SW480 (cell line): ENCODE results near the gene NEURL4.
A peak's percentile ranks its signal among the peaks of the same experiment; 100 is the strongest.

ENCODE experiments used
- DNase-seq: peaks from one replicate; pipeline ENCODE4 v3.0.0-alpha.2; 2016; ENCODE audit warnings: low spot score

NEURL4 gene

GRCh38 chr17:7304179-7304578 lies 25.0 kb downstream of the NEURL4 start:
- DNase-seq: no peak

DNA sequence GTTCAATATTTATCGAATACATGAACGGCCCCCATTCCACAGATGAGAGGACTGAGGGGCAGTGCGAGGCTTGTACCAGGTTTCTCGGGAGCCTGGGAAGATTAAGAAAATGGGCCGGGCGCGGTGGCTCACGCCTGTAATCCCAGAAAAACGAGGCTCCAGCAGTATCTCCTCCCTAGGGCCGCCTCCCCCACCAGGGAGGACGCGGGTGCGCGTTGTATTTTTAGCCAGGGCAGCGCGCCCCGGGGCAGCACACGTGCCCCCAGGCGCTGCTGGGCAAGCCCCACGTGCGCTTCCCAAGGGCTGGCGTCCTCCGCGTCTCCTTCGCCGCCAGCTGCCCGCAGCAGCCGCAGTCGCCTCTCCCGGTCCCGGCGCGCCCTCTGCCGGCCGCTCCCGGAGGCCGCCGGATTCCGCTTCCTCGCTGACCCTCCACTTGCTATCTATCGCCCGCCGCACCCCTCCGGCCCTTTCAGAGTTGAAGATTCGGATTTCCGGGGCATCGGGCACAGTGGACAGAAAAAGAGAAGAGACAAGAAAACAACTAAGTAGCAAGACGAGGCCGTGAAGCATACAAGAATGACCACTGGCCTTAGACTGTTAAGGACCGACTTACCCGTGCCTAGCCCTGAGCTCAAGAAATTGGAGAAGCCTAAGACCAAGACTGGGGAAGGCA lies 32.8 kb downstream of the NEURL4 start:
- peak; percentile 87 for DNase-seq

DNA sequence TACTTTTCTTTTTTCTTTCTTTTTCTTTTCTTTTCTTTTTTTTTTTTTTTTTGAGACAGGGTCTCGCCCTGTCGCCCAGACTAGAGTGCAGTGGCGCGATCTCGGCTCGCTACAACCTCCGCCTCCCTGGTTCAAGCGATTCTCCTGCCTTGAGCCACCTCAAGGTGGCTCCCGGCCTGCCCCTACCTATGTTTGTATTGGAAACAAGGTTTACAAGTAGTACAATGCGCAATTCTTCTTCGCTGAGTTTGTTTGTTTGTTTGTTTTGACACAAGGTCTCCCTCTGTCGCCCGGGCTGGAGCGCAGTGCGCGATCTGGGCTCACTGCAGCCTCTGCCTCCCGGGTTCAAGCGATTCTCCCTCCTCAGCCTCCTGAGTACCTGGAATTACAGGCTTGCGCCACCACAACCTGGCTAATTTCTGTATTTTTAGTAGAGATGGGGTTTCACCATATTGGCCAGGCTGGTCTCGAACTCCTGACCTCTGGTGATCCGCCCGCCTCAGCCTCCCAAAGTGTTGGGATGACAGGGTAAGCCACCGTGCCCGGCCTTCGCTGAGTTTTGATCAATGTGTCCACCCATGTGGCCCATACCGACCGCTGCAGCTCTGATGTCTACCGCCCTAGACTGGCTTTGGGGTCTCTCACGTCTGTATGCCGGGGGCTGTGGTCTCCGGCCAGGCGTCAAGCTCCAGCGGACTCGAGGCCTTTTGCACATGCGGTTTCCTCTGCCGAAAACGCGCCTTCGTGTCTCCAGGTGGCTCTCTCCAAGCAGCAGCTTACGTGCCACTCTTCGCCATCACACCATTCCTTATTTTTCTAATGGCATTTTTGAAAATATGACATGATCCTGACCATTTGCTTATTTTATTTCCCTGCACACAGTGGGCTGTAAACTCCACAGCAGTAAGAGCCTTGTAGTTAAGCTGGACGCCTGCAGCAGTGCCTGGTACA lies 33.6 kb downstream of the NEURL4 start:
- peak; percentile 77 for DNase-seq

DNA sequence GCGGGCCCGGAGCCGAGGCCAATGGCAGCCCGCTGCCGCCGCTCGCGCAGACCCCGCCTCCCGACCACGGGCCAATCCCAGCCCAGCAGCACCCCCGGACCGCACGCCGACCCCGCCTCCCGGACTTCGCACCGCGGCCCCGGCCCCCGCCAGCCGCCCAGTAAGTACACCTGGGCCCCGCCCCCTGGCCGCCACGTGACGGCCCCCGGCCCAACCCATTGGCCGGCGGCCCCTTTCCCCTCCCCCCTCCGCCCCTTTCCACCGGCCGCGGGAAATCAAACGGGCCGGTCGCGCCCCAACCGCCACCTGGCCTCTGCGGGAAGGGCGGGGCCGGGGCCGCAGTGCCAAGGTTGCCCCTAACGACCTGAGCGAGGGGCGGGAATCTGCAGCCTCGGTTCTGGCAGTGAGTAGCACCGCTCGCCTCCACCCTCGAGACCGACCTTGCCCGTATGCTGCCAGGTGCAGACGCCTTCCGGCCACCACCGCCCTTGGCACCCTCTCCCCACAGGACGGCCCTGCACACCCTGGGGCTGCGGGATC lies 34.5 kb downstream of the NEURL4 start, which contains the start of gene YBX2:
Gene YBX2 (minus strand): TSS at position 26 of the 540 bp plus-strand sequence. CDS start 139 bp downstream, outside the sequence.
- peak; percentile 96 for DNase-seq

DNA sequence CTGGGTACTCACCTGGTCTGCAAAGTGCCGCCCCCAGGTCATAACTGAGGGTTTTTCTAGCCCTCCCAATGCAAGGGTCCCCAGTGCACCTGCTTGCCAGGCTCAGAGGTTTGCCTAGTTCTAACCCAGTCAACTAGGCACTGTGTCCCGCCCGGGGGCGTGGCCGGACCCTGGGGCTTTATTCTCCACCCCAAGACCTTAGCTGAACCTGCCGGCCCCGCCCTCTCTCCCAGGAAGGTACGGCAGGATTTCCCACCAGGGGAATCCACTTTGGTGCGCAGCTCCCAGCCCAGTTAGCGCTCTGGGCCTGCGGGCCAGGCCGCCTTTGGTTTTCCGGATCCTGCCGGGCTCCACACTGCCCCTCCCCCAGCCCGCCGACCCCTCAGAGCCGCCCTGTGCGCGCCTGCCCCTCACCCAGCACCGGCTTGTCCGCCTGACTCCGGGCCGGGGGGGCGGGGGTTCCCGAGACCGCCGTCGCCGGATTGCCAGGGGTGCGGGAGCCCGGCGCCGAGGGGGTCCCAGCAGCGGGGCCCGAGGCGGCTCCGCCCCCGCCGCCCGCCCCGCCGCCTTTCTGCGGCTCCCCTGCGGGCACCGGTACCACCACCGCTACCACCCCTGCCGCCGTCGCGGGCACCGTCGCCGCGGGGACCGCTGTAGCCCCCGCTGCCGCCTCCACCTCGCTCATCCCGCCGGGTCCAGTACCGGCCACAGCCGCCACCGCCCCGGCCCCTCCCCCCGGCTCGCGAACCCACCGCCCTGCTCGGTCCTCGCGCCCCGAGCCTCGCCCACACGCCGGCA lies 35.1 kb downstream of the NEURL4 start:
- peak; percentile 88 for DNase-seq

GRCh38 chr17:7293159-7293558 lies 36.0 kb downstream of the NEURL4 start:
- DNase-seq: no peak

DNA sequence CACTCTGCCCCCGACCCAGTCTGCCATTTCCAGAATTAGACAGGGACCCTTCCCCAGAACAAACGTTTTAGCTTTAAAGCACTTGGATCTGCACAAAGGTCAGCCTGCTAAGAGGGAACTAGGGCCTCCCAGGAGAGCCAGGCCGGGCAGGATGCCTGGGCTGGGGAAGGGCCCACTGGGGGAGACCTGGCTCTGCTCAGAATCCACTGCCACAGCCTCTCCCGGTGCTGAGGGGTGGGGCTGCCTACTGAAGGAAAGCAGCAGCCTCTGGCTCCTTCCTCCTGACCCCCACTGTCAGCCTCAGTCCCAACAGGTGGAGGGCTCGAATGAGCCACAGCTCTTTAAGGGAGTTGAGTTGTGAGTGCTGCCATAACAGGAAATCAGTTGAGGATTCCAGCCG lies 36.4 kb downstream of the NEURL4 start:
- DNase-seq: no peak

DNA sequence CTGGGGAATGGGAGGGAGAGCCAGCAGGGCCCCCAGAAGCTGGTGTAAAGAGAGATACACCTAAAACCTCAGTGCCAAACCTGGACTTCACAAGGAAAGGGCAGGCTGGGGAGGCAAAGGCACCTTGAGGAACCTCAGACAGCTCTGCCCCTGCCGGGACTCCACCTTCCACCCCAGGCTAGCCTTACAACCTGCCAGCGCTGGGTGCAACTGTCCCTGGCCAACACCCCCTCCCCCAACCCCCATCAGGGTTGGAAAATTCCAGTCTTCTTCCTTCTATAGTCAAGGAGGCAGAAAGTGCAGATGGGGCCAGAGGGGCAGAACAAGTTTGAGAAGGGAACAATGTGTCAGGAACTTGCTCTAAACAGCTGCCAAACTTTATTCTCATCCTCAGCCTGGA lies 36.9 kb downstream of the NEURL4 start:
- DNase-seq: no peak

DNA sequence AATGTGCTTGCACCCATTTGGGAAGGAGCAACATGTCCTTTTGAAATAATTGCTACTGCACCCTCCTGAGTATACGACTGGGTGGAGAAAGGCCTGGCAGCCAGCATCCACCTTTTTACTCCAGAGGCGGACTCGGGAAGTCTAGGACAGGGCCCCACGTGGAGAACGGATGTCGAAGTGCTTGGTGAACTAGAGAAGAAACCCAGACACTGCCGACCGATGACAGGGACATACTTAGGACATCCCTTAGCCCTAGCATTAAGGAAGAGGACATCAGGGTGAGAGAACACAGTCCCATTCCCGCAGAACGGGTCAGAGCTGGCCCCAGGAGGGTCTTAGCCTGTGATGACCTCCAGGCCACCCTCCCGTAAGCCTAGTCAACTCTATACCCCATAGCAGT lies 38.5 kb downstream of the NEURL4 start:
- no peak for DNase-seq

DNA sequence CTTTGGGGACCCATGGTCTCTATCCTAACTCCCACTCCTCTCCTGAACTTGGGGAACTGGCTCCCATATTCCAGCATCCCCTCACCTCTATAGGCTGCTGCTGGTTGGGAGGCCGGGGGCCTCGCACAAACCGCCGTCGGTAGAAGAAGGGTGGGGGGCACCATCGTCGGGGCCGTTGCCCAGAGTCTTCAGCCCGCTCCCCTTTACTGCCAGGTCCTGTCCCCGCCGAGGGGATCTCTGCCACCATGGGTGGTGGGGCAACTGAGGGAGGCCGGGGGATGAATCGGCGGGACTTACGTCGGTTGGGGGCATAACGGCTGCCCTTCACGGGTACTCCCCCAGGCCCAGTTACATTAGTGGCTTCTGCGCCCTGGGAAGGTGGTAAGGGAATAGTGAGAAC lies 39.0 kb downstream of the NEURL4 start:
- no peak for DNase-seq

GRCh38 chr17:7289256-7290032 lies 39.7 kb downstream of the NEURL4 start:
- DNase-seq: no peak

- DNase-seq: no peak
These were observed 43.5 kb downstream of the NEURL4 start for GRCh38 chr17:7285679-7286078.

- no peak for DNase-seq
These were observed 44.2 kb downstream of the NEURL4 start for GRCh38 chr17:7284911-7285310.

DNA sequence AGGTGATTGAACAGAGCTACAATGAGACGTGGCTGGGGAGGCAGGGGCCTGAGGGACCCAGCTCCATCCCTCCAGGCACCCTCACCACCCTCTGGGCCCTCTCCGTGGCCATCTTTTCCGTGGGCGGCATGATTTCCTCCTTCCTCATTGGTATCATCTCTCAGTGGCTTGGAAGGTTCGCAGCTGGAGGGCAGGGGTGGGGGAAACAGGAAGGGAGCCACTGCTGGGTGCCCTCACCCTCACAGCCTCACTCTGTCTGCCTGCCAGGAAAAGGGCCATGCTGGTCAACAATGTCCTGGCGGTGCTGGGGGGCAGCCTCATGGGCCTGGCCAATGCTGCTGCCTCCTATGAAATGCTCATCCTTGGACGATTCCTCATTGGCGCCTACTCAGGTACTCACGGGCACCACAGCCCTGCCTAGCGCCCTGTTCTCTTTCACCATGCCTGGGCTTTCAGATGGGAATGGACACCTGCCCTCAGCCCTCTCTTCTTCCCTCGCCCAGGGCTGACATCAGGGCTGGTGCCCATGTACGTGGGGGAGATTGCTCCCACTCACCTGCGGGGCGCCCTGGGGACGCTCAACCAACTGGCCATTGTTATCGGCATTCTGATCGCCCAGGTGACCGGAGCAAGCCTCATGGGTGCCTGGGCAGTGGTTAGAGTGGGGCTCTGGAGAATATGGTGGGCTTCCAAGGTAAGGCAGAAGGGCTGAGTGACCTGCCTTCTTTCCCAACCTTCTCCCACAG lies 45.5 kb downstream of the NEURL4 start:
- no peak for DNase-seq

DNA sequence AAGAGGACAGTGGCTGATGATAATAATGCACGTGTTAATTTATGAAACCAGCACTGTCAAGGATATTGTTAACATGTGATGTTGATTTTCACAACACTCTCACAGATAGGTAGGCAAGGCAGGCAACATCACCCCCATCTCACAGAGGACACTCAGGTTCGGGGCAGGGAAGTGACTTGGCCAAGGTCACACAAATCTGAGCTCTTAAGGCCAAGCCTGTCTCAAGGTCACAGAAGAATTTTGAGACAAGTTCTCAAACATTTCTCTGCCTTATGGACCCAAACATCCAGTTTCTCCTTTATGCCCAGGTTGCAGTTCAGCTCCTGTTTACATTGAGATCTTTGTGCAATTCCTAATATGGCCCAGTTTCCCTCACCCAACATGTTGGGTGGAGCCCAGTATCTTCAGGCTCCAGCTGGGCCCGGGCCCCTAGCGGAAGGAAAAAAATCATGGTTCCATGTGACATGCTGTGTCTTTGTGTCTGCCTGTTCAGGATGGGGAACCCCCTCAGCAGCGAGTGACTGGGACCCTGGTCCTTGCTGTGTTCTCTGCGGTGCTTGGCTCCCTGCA lies 46.3 kb downstream of the NEURL4 start:
- no peak for DNase-seq

DNA sequence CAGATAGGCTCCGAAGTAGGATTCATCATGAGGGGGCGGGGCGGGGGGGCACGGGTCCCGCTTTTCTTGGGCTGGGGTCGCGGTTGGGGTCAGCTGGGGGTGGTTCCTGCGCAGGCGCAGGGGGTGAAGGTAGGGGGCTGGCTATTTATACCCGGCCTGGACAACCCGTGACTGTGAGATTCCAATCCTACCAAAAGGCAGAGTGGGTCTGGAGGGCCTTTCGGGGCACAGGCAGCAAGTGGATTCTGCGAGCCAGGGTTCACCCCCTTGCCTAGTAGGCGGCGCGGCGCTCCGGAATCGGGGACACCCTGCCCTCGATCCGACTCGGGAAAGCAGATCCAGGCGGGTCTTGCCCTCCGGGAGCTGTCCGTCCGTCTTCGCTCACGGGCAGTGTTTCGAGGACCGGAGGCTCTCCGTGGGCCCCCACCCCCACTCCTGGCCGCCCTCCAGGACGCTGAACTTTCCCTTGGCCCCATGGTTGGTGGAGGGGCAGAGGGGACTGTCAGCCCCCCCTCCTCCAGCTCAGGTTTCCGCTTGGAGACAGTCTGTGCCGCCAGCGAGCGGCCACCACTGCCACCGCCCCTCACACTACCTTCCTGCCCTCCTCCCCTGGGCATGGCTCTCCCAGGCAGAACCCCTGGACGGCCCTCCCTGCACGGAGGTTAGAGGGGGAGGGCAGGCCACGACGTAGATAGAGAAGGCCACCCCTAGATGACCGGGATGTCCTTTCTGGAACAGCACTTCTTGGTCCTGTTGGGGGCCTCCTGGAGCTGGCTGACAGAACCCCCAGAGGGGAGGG lies 47.0 kb downstream of the NEURL4 start:
- DNase-seq: no peak

- DNase-seq: peak; percentile 94
These were observed 47.8 kb downstream of the NEURL4 start, which contains the start of gene SLC2A4 for GRCh38 chr17:7281074-7281952. SLC2A4 (plus strand) TSS chr17:7281718; CDS start chr17:7281935, 217 bp downstream.

DNA sequence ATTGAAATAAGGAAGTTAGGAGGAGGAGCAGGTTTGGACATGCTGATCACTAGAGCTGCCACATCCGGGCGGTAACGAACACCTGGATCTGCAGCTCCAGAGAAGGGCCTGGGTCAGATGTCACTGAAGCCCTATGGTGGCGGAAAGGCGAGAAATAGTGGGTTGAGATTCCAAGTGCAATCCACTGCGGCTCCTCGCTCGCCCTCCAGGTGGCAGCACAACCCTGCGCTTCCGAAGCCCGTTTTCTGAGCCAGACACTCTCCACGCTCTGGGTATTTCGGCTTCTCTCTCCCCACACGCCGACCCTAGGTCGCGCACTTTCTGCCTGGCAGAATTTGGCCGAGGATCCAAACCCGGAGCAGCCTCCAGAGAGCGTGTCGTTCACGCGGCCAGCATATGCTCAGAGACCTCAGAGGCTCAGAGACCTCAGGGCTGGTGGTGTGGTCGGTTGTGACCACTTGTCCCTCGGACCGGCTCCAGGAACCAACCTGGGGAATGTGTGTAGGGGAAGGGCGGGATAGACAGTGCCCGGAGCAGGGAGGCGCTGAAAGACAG lies 48.5 kb downstream of the NEURL4 start:
- peak; percentile 90 for DNase-seq
